ENCODE results near the gene NEU4.

- TF ChIP-seq EZH2 (IDR thresholded peaks at IDR 0.05; ENCODE audit: insufficient read depth, low read length) (no peak), CTCF (IDR thresholded peaks at IDR 0.05; ENCODE audit: insufficient read depth, low read depth, low read length) (no peak)
These were observed 35.2 kb upstream of the NEU4 start for GRCh38 chr2:241773511-241774418.

Data from astrocyte (in vitro differentiated cells and primary cell).